CD4-positive, alpha-beta T cell treated with Interleukin-2 at 100 ng/mL for 4 hours (primary cell): ENCODE data around the gene UBASH3B.
A peak's percentile ranks its signal among the peaks of the same experiment; 100 is the strongest.

Experiments used
- DNase-seq: peaks from one replicate; pipeline ENCODE4 v3.0.0-alpha.2; 2020; ENCODE audit warnings: low spot score

Gene UBASH3B

DNA sequence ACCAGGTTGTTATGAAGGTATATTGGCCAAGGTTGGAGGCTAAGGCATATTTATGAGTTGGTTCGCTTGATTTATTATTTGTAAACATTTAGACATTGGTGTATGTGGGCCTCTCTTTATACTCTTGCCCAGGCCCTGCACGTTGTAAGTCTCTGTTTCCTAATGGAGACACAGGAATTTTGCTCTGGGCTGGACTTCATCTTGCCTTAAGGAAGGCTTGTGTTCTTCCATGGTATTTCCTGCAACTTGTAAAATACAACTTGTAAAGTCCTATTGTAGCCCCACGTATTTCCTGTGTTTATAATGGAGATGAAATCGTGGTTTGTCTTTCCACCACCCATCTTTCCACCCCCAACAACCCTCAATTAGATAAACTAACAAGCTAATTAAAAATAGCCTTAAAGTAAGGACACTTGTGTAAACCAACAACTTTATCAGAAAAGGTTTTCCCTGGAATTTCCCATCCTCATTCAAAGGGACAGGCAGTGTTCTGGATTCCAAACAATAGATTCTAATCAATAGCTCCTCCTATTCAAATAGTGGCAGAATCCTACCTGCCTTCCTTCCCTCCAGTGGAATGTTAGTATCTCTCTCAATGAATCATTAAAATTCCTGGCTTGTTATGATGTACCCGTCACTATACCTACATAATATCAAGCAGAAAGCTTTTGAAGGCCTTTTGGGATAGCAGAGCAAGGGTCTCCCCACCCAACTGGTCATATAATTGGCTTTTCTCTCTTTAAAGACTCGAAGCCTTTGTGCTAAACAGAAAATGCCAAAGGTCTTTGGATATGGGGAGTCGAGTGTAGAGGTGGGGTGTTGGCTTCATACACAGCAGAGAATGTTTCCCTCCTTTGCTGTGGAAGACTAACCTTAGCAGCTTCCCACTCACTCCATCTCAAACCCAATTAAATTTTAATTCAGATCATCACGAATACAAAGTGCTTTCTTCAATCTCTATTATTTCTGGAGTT, 77.1 kb downstream of the UBASH3B start:
- no peak for DNase-seq

- DNase-seq = no peak
Observed at GRCh38 chr11:122733318-122733717, 77.8 kb downstream of the UBASH3B start.

GRCh38 chr11:122734848-122735496, 79.5 kb downstream of the UBASH3B start:
- no peak for DNase-seq

- DNase-seq = no peak
Observed at GRCh38 chr11:122737951-122738693, 82.6 kb downstream of the UBASH3B start.

GRCh38 chr11:122741613-122742300, 86.2 kb downstream of the UBASH3B start:
- DNase-seq = no peak

GRCh38 chr11:122742301-122743018, 86.9 kb downstream of the UBASH3B start:
- DNase-seq = no peak

GRCh38 chr11:122743097-122743741, 87.7 kb downstream of the UBASH3B start:
- no peak for DNase-seq

GRCh38 chr11:122743949-122744348, 88.4 kb downstream of the UBASH3B start:
- peak; percentile 80 for DNase-seq

- DNase-seq = no peak
Observed at GRCh38 chr11:122744357-122744756, 88.8 kb downstream of the UBASH3B start.

GRCh38 chr11:122745111-122745510, 89.6 kb downstream of the UBASH3B start:
- DNase-seq = no peak

DNA sequence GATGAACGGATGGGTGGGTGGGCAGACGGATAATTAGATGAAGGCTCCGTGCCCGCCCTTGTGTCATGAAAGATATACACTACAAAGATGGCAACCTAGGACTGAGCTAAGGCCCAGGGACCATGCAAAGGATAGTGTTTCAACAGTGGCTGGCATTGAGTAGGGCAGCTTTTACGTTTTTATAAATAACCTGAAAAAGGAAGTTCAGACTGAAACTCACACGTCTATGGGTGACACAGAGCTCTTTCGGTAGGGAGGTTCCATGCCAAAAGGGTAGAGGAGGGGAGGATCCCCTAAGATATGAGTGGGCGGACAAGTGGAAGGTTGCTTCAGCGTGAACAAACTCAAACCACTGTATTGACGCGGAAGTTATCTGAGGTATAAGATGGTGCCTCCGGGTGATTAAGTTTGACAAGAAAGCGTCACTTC, 90.5 kb downstream of the UBASH3B start:
- DNase-seq = peak; percentile 76

DNA sequence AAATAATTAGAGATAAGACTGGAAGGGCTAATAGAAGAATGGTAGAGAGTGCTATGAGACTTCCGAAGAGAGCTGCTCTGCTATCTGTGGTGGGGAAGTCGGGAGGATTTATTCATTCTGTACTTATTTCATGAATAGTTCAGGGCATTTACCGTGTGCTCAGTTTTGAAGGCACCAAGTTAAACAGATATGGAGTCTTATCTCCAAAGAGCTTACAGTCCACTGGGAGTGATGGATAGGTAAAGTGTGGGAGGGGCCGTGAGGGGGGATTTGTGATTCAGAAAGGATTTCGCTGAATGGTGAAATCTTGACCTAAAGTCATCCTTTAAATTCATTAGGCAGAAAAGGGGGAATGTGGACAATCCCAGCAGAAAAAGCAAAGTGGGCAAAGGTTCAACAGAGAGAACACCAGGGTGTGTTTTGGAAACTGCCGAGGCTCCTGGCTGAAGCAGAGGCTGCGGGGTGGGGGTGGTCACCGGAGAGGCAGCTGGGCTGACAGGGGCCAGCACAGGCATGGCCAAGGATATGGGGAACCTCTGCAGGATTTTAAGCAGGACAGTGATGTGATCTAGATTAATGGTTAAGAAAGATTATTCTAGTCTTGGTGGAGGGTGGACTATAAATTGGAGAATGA, 91.2 kb downstream of the UBASH3B start:
- no peak for DNase-seq

GRCh38 chr11:122747351-122747781, 91.8 kb downstream of the UBASH3B start:
- DNase-seq = no peak

- peak; percentile 78 for DNase-seq
Observed at GRCh38 chr11:122749005-122749687, 93.6 kb downstream of the UBASH3B start.

GRCh38 chr11:122750049-122750448, 94.5 kb downstream of the UBASH3B start:
- no peak for DNase-seq

- DNase-seq = peak; percentile 18
Observed at GRCh38 chr11:122751292-122752070, 96.0 kb downstream of the UBASH3B start.

DNA sequence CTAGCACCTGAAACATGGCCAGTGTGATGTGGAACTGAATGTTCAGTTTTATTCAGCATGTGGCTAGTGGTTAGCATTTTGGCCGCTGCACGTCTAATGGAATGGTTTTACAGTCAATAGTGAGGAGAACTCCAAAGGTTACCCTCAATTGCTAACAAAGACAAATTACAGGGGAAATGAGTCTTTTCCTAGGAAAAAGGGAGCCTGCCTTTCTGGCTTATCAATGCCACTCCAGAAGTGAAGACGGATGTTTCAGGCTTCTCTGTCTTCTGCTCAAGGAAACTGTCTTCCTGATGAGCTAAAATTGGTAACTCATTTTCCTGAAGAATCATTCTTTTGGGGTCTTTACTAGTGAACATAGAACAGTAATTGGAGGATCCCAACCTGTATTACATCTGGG, 98.5 kb downstream of the UBASH3B start:
- no peak for DNase-seq

DNA sequence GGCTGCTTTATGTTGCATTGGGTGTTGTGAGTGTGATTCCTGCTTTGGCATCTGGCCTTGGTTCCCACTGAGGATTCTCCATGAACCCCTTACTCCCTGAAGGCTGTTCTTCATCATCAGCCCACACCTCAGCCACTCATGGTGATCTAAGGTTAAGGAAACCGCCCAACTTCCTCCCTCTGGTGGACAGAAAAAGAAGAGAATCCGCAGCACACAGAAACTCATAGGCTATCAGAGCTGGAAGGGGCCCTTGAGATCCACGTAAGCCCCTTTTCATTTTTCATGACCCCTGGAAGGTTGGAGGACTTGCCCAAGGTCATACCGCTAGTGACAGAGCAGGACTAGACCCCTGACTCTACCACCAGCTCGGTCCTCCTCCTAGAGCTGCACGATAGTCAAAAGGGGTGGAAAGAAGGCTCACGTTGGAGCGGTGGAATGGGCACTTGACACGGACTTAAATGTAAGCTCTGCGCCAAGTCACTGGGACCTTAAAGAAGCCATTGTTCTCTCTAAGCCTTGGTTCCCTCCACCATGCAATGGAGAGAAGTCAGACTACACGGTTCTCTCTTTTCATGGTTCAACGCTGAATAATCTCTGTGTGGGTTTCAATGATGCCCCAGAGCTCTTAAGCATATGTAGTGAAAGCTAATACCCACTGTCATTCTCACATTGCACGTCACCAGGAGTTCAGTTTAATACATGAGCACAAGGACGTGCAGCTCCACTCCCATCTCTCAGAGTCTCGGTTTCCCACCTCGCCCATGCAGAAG, 99.2 kb downstream of the UBASH3B start:
- DNase-seq = peak; percentile 64
